Occipital lobe (tissue), 3 donors: ENCODE data around the gene TRMT44. TPM values are rescaled to one million over a fixed set of nuclear protein-coding genes. Genes with fewer than 3 reads are reported as not detected.
"Not testable (repeated sequence)": the region's sequence is repeated elsewhere in the genome, so short reads cannot be mapped to it uniquely, and the experiment has no call there.

ENCODE experiments used
- DNase-seq: peaks from one replicate; lab custom pipeline; 2025; lab: John Stamatoyannopoulos, UW
- small RNA-seq: library from RNA; depleted of rRNA; stranded (forward); fragments of <200 nt; gene quantifications from one replicate; pipeline ENCODE3, GENCODE V24; 2014
- total RNA-seq: library from RNA; depleted of rRNA; stranded (reverse); fragments of >200 nt; gene quantifications from one replicate; pipeline ENCODE4 v1.2.3, GENCODE V29; 2014

Gene TRMT44
- total RNA-seq, 1 donor from 2014 or later = 18.9 TPM

- DNase-seq = no peak
Observed at GRCh38 chr4:8510191-8510590, 69.6 kb downstream of the TRMT44 start.

GRCh38 chr4:8510611-8511285 is 70.2 kb downstream of the TRMT44 start:
- no peak for DNase-seq

GRCh38 chr4:8512510-8512909 is 71.9 kb downstream of the TRMT44 start:
- DNase-seq = no peak

GRCh38 chr4:8513080-8513479 is 72.5 kb downstream of the TRMT44 start:
- DNase-seq = not testable (repeated sequence)

- DNase-seq = no peak
Observed at GRCh38 chr4:8513931-8514330, 73.4 kb downstream of the TRMT44 start.

- no peak for DNase-seq
Observed at GRCh38 chr4:8514391-8514790, 73.8 kb downstream of the TRMT44 start.

- DNase-seq = no peak
Observed at GRCh38 chr4:8515316-8516060, 74.9 kb downstream of the TRMT44 start.

GRCh38 chr4:8516061-8516573 is 75.5 kb downstream of the TRMT44 start:
- no peak for DNase-seq

- DNase-seq = no peak
Observed at GRCh38 chr4:8516996-8517550, 76.5 kb downstream of the TRMT44 start.

- DNase-seq = no peak
Observed at GRCh38 chr4:8517946-8518345, 77.4 kb downstream of the TRMT44 start.

- no peak for DNase-seq
Observed at GRCh38 chr4:8522160-8523120, 81.9 kb downstream of the TRMT44 start.

- DNase-seq = no peak
Observed at GRCh38 chr4:8523175-8523574, 82.6 kb downstream of the TRMT44 start.

GRCh38 chr4:8523766-8524165 is 83.2 kb downstream of the TRMT44 start:
- no peak for DNase-seq

- DNase-seq = no peak
Observed at GRCh38 chr4:8524595-8525382, 84.2 kb downstream of the TRMT44 start.

- DNase-seq = no peak
Observed at GRCh38 chr4:8525383-8526120, 85.0 kb downstream of the TRMT44 start.

Small RNA genes lying within 50 kb of the gene (small RNA-seq; reads per million reads assigned to genes)
- gene RNA5SP152 = not detected

Other genes starting within 250 kb of the TRMT44 start
- gene SH3TC1, start 241.5 kb upstream of the TRMT44 start, total RNA-seq = 2.5 TPM
- gene HTRA3, start 171.0 kb upstream of the TRMT44 start, total RNA-seq = 1.2 TPM
- gene ACOX3, start 54 bp upstream of the TRMT44 start, total RNA-seq = 34.9 TPM
- not detected for gene GPR78, start 139.6 kb downstream of the TRMT44 start, total RNA-seq
- gene CPZ, start 152.0 kb downstream of the TRMT44 start, total RNA-seq = 3.9 TPM